Left renal pelvis (tissue), 4 donors: ENCODE measurements around the gene PLK4. TPM values are rescaled to one million over a fixed set of nuclear protein-coding genes. Genes with fewer than 3 reads are reported as not detected.
"Not testable (repeated sequence)": the region's sequence is repeated elsewhere in the genome, so short reads cannot be mapped to it uniquely, and the experiment has no call there.

ENCODE experiments used
- DNase-seq, 4 donors: peaks; one replicate each; pipeline ENCODE4 v3.0.0-alpha.2; 2013; ENCODE audit warnings: low read depth in 4 of 4, low spot score in 3 of 4
- polyA plus RNA-seq, 4 donors: library from polyadenylated mRNA; unstranded; fragments of 120-200 nt; gene quantifications; one replicate each; pipeline ENCODE4 v1.2.1, GENCODE V29; 2013; ENCODE audit not compliant: insufficient read length in 4 of 4

Gene PLK4
- polyA plus RNA-seq, 4 donors, result 17.5 to 25.5 (median 21.3) TPM

DNA sequence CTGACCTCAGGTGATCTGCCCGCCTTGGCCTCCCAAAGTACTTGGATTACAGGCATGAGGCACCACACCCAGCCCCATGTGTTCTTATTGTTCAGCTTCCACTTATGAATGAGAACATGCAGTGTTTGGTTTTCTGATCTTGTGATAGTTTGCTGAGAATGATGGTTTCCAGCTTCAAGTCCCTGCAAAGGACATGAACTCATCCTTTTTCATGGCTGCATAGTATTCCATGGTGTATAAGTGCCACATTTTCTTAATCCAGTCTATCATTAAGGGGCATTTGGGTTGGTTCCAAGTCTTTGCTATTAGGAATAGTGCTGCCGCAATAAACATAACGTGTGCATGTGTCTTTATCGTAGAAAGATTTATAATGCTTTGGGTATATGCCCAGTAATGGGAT, 19.0 kb downstream of the PLK4 start:
- not testable (repeated sequence) for DNase-seq

DNA sequence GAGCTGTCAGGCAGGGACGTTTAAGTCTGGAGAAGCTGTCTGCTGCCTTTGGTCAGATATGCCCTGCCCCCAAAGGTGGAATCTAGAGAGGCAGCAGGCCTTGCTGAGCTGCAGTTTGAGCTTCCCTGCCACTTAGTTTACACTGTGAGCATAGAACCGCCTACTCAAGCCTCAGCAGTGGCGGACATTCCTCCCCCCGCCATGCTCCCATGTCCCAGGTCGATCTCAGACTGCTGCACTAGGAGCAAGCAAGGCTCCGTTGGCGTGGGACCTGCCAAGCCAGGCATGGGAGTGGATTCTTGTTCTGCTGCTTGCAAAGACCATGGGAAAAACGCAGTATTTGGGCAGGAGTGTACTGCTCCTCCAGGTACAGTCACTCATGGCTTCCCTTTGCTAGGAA, 24.3 kb downstream of the PLK4 start:
- DNase-seq, result no peak

- DNase-seq, result no peak
Measured at GRCh38 chr4:127916512-127916911, 35.8 kb downstream of the PLK4 start.

DNA sequence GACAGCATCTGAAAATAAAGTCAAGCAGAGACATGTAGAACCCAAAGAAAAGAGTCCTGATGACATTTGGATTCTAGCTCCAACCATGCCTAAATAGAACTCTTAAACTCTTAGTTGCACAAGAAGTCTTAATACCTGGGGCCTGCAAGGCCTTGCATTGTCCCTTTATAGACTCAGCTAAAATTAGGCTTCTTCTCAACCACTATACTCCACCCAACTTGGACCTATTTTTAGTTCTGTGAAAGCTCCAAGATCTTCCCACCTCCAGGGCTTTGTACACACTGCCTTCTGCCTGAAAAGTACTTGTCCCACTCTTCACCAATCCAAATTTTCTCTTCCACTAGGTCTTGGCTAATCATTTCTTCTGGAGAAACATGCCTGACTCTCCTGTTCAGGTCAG, 36.5 kb downstream of the PLK4 start:
- DNase-seq, result no peak

DNA sequence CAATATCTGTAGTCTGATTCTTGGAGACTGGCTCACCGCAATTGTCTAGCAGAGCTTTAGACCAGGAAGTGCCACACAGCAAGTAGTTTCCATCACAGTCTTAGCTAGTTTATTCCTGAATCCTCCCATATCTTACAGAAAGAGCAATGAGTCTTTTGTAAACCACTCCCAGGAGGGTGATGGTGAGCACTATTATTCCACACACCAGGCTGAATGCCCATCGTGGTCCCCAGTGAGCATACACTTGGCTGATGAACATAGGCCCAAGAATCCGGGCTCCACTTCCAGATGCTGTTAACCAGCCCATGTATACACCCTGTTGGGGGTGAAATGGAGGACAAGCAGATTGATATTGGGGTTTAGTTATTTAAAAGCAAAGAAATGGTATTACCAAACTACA, 39.8 kb downstream of the PLK4 start:
- no peak for DNase-seq

DNA sequence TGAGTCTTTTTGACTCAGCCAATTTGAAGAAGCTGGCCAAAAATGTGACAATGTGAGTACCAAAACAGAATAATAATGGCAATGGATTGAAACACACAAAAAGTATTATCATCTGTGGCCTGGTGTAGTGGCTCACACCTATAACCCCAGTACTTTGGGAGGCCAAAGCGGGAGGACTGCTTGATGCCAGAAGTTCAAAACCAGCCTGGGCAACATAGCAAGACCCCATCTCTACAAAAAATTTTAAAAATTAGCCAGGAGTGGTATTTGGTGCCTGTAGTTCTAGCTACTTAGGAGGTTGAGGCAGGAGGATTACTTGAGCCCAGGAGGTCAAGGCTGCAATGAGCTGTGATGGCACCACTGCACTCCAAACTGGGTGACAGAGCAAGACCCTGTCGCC, 41.5 kb downstream of the PLK4 start:
- DNase-seq, result no peak

DNA sequence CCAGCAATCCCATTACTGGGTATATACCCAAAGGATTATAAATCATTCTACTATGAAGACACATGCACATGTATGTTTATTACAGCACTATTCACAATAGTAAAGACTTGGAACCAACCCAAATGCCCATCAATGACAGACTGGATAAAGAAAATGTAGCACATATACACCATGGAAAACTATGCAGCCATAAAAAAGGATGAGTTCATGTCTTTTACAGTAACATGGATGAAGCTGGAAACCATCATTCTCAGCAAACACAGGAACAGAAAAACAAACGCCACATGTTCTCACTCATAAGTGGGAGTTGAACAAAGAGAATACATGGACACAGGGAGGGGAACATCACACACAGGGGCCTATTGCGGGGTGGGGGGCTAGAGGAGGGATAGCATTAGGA, 45.0 kb downstream of the PLK4 start:
- not testable (repeated sequence) for DNase-seq

DNA sequence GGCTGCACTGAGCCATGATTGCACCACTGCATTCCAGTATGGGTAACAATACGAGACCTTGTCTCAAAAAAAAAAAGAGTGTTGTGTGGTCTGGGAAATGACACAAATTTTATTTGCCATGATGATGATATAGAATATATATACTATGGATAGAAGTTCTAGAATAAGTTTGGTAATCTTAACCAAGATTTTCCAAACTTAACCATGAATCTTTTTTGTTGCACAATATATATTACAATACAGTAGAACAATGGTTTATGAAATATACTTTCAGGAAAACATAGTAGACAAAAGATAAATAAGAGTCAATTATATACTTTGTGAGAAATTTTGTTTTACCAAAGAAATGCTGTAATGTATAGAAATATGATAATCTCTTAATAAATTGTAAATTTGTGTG, 49.5 kb downstream of the PLK4 start:
- DNase-seq, result no peak

DNA sequence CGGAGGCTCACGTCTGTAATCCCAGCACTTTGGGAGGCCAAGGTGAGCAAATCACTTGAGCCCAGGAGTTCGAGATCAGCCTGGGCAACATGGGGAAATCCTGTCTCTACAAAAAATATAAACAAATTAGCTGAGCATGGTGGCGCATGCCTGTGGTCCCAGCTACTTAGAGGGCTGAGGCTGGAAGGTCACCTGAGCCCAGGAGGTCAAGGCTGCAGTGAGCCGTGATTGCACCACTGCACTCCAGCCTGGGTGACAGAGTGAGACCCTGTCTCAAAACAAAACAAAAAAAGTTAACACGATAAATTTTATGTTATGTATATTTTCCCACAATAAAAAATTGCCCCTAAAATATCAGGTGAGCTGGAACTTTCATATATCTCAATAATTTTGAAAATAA, 51.1 kb downstream of the PLK4 start:
- not testable (repeated sequence) for DNase-seq

DNA sequence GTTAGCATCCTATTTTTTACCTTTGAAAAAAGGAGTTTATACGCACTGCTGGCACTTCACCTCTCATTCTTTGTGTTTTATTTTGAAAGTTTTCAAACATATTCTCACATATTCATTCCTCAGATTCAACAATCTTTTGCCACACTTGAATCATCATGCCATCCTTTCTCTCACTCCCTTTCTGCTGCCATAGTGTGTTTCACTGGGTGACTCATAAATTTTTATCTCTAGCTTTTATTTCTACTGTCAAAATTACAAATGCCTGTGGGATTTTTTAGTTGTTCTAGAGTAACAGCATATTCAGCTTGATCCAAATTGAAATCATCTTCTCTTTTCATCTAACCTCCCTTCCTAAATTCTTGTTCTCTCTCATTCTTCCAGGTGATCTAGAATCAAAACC, 56.3 kb downstream of the PLK4 start:
- DNase-seq, result no peak

Other genes with a start within 250 kb of the PLK4 start
- 10 to 100 TPM; 19.9 to 26.3 (median 24.1) TPM for gene INTU, start 247.9 kb upstream of the PLK4 start, polyA plus RNA-seq
- gene SLC25A31, start 150.5 kb upstream of the PLK4 start, polyA plus RNA-seq, result not detected
- 10 to 100 TPM in 1 of 4 donors, 1 to 10 TPM in 3; 5.4 to 12.7 (median 8.7) TPM for gene HSPA4L, start 98.6 kb upstream of the PLK4 start, polyA plus RNA-seq
- 10 to 100 TPM; 20.9 to 37.9 (median 25.7) TPM for gene MFSD8, start 84.3 kb downstream of the PLK4 start, polyA plus RNA-seq
- 10 to 100 TPM in 3 of 4 donors, 1 to 10 TPM in 1; 8.6 to 17.4 (median 14.5) TPM for gene ABHD18, start 84.5 kb downstream of the PLK4 start, polyA plus RNA-seq
- gene LARP1B, start 180.4 kb downstream of the PLK4 start, polyA plus RNA-seq, result 10 to 100 TPM; 18.0 to 25.2 (median 23.7) TPM